GM19455 (cell line): Measurements from ENCODE around the gene AATK.

Experiments
- ATAC-seq: cut with Tn5 transposase; IDR thresholded peaks from one replicate; pipeline ENCODE4 v1.9.1; 2021; ENCODE audit not compliant: unreplicated experiment

Gene AATK

DNA sequence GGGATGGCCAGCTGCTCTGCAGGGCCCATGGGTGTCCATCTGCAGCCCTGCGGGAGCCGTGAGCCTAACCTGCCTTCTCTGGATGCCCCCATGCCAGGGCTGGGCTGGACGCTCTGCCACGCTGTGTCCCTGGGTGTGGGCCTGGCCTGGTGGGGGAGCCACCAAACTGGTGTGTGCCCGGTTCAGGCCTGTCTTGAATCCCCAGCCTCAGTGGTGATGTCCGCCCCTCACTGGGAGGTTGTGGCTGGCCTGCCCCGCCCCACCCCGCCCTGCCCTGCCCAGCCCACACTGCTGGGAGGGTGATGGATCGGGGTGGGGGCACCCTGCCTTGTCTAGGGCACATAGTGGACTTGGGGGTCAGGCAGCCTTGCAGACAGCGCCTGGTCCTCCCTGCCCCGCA lies 50.8 kb downstream of the AATK start:
- ATAC-seq: no peak

- ATAC-seq: no peak
Observed at GRCh38 chr17:81114351-81115093, 51.5 kb downstream of the AATK start.

- ATAC-seq: no peak
Observed at GRCh38 chr17:81113158-81113724, 52.8 kb downstream of the AATK start.

GRCh38 chr17:81112450-81112849 lies 53.6 kb downstream of the AATK start:
- ATAC-seq: no peak

GRCh38 chr17:81111066-81111465 lies 55.0 kb downstream of the AATK start:
- no peak for ATAC-seq

DNA sequence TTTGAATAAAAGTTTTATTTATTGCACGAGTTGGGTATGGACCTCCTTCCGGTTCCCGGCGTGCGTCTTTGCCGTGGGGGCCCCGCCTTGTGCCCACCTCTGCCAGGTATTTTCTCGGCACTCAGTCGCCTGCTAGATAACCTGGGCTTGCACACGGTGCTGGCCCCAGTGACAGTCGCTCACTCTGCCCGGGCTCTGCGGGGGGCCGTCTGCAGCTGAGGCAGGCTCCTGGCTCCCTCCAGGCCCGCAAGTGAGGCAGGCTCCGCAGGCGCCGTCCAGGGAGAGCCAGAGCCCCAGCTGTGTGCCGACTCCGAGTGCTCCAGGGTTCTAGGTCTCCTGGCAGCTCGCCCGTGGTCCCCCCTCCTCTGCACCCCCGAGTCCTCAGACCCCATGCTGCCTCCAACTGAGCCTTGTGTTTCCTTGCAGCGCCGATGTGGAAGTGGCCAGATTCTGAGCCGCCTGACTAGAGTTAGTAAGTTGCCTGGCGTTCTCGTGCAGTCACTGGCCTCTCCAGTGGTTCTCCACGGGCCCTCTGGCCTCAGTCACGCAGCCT lies 55.5 kb downstream of the AATK start:
- ATAC-seq: no peak

DNA sequence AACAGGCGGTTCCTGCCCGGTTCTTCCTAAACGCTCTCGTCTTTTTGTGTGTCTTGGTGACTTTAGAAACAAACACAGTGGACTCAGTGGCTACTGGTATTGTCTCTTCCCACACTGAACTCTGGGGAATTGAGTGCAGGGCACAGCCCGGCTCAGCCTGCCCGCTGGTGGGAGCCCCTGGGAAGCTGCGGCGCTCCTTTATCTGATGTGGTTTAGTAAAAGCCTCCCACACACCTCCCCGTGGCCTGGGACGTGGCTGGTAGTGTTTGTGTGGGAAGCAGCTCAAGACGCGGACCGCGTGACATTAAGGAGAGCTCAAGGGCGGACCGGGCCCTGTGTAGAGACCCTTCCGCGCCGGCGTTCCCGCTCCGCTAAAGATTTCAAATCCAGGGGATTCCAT lies 56.1 kb downstream of the AATK start:
- no peak for ATAC-seq

- ATAC-seq: no peak
Observed at GRCh38 chr17:81108220-81108619, 57.8 kb downstream of the AATK start.

DNA sequence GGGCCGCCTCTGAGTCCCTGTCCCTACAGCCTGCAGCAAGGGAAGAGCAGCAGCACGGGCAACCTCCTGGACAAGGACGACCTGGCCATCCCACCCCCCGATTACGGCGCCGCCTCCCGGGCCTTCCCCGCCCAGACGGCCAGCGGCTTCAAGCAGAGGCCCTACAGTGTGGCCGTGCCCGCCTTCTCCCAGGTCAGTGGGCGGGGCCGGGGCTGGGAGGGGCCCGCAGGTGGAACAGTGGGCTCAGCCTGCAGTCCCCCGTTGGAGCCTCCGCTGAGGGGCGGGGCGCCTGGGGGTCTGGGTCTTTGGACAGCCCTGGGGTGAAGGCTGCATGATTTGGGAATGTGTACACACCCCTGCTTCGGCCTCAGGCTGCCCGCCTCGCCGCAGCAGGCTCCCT lies 59.3 kb downstream of the AATK start:
- no peak for ATAC-seq

- no peak for ATAC-seq
Observed at GRCh38 chr17:81103379-81103778, 62.6 kb downstream of the AATK start.

DNA sequence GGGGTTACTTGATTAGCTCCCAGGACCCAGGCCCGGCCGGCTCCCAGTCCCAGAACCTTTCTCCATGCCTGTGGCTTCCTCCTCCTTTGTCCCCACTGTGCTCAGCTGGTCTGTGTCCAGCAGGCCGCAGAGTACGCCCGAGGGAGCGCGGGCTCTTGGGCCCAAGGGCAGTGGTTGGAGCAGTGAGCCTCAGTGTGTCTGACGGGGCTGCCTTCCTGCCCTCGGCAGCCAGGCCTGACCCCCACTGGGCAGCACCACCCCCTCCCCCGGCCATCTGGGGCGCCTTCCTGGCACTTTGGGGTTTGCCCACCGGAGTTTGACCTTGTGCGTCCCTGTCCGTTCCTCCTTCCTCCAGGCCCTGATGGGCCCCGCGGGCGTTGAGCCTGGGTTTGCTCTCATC lies 63.2 kb downstream of the AATK start:
- no peak for ATAC-seq

DNA sequence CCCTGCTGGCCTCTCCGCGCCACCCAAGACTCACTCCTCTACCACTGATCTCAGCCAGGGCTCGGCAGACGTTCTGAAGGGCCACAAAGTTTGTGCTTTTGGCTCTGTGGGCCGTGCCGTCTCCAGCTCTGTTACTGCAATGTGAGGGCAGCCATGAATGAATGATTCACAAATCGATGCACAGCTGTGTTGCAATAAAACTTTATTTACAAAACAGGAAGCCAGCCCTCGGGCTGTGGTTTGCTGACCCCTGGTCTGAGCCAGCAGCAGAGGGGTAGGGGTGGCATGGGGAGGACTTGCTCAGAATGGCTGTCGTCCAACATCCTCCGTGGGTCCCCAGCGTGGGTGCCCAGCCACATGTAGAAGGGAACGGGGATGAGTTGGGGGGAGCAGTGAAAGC lies 63.7 kb downstream of the AATK start:
- ATAC-seq: no peak

DNA sequence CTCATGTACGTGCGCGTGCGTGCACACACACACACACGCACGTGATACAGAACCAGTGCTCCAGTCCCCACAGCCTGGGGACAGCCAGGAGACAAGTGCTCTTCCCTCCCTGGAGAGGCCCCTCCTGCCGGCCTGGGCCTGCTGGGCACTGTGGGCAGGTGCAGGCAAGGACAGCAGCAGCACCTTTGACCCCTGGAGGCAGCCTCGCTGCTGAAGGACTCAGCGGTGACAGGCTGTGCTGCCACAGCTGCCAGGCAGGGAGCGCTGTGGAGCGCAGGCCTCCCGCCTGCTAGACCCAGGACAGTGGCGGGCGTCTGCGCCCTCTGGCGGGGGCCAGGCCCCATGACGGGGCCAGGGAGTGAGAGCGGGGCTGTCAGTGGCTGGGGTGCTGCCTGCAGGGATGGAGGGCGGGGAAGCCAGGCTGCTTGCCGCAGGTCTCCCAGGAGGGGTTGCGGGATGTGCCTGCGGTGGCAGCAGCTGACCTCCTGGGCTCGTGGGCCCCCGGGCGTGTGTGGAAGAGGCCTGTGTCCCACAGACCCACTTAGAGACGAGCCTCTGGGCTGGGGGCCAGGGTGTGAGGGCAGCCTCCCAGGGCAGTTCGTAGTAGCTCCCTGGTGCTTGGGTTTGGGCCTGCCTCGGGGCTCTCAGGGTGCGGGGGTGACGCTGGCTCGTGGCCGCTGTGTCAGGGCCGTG lies 64.3 kb downstream of the AATK start:
- ATAC-seq: peak; percentile 72

DNA sequence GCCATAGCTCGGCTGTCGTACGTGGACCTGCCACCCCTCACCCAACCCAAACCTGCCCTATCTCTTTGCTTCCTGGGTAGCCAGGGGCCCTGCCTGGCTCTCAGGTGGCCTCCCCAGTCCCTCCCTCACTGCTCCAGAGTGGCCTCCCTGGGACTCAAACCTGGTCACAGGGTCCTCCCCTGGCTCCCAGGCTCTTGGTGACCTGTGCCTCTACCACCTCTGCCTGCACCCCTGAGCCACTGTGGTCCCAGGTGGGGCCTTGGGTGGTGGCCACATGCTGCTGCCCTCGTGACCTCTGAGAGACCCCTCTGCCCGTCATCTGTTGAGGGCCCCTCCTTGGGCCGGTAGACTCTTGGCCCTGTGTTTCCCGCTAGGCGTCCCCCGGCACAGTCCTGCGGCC lies 65.4 kb downstream of the AATK start:
- no peak for ATAC-seq

DNA sequence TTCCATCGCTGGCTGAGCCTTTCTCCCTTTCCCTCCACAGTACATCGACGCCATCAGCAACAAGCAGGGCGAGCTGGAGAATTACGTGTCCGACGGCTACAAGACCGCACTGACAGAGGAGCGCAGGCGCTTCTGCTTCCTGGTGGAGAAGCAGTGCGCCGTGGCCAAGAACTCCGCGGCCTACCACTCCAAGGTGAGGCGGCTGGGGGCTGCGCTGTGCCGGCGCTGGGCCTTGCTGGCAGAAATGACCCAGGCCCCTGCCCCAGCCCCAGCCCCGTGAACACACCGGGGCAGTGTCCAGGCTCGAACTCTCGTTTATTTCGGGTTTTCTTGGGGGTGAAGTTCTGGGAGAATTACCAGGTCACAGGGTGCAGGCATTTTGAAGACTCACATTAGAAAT lies 66.1 kb downstream of the AATK start:
- ATAC-seq: no peak

GRCh38 chr17:81097943-81098308 lies 68.1 kb downstream of the AATK start:
- ATAC-seq: no peak

- ATAC-seq: no peak
Observed at GRCh38 chr17:81097134-81097942, 68.7 kb downstream of the AATK start.

DNA sequence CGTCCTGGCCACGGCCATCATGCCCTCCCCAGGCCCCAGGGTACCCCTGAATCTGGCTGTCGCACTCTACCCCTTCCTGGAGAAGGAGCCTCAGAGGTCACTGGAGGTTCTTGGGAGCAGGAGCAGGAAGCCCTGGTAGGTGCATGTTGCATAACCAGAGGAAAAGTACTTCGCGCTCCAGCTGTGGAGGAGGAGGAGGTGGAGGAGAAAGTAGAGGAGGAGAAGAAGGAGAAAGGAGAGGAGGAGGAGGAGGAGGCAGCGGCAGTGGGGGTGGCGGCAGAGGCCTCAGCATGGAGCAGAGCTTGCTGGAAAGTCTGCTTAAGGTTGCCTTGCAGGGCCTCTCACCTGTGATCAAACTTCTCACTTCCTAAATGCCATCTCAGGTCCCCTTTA lies 69.3 kb downstream of the AATK start:
- ATAC-seq: no peak

DNA sequence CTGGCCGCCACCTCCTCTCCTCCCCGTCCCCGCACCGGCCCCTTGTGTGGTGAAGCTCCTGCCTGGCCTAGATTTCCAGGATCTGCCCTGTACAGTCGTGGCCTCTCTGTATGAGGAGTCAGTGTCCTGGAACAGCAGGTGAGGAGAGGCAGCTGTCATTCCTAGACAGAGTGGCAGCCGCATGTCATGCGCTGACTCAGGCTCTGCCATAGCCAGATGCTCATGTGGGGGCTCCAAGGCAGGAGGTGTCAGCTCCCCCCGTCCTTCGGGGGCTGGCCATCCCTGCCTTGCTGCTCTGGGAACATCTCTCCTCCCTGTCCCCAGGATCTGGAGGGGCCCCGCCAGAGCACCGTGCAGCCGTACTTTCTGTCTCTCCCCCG lies 70.6 kb downstream of the AATK start:
- ATAC-seq: no peak

- no peak for ATAC-seq
Observed at GRCh38 chr17:81094509-81095382, 71.3 kb downstream of the AATK start.
